GM18907 (cell line): Measurements from ENCODE around the gene CENPM.

Source experiments
- ATAC-seq: cut with Tn5 transposase; IDR thresholded peaks from one replicate; pipeline ENCODE4 v1.9.1; 2021; ENCODE audit warnings: mild to moderate bottlenecking, moderate library complexity; ENCODE audit not compliant: unreplicated experiment

Gene CENPM

GRCh38 chr22:41915035-41915785 is 31.7 kb downstream of the CENPM start, which contains the start of gene SHISA8:
Gene SHISA8, minus strand, starts transcription at chr22:41915074. Its CDS starts 407 bp downstream, at chr22:41914667.
- ATAC-seq = no peak

DNA sequence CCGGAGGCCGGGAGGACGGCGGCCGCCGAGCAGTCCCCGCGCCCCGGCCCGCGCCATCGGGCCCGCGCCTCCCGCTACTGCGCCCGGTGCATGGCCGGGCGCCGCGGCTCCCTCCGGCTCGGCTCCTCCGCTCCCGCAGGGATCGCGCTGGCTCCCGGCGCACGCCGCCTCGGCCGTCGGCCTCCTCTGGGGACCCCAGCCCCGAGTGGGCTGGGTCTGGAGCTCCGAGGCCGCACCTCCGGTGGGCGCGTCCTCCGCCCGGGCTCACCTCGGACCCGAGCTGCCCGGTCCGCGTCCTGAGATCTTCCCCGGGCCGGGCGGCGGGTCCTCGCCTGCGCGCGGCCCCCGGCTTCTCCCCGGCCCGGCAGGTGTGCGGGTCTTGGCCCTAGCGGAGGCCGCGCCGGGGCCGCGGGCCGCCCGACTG is 32.3 kb downstream of the CENPM start:
- no peak for ATAC-seq

DNA sequence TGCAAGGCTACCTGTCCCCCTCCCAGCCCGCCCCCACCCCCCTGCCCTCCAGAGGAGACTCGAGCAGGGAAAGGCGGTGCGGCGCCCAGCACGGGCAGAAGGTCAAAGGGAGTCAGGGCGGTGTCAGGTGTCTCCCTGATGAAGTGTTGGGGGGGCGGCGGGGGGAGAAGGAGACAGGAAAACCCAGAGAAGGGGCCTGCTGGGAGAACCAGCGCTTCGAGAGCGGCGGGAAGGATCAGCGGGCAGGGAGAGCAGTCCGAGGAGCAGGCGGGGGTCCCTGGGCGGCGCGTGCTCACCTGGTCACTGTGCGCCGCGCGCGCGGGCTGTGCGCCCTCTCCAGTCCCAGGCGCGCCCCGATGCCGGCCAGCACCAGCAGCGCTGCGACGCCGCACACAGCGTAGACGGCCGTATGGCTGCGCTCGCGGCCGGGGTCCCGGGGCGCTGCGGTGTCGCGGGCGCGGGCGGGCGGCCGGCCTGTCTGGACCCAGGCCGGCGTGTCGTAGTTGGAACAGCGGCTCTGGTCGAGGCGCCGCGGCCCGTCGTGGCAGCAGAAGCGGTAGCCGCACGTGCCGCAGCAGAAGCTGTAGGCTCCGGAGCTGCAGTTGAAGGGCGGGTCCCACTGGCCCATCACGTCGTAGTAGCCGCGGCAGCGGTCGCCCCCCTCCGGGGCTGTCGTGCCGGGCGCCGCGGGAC is 33.0 kb downstream of the CENPM start:
- no peak for ATAC-seq

DNA sequence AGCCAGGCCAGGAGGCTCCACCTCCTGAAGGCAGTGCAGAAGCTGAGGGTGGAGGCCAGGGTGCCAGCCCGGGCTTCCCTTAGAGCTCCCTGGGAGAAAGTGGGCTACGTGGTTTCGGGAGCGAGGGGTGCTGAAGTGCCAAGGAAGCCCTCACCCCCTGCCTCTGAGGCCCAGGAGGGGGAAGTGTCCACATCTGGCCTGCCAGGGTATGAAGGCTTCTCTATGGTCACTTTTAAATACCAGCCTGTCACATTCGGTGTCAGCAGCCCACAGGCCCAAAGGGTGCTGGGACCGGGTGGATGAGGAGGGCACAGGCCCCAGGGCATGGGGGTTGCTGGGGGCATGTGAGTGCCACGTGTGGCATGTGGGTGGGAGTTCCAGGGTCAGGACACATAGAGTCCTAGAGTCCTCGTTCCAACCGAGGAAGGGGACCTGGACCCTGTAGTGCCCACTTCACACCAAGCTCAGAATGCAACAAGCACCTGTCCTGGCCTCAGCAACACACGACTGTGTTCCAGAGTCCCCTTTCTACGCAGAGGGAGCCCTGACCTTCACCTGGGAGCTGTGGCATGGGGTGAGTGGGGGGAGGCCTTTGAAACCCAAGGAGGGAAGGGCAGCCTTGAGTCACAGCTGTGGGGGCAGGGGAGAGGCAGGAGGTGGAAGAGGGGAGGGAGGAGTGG is 33.8 kb downstream of the CENPM start:
- ATAC-seq = no peak

DNA sequence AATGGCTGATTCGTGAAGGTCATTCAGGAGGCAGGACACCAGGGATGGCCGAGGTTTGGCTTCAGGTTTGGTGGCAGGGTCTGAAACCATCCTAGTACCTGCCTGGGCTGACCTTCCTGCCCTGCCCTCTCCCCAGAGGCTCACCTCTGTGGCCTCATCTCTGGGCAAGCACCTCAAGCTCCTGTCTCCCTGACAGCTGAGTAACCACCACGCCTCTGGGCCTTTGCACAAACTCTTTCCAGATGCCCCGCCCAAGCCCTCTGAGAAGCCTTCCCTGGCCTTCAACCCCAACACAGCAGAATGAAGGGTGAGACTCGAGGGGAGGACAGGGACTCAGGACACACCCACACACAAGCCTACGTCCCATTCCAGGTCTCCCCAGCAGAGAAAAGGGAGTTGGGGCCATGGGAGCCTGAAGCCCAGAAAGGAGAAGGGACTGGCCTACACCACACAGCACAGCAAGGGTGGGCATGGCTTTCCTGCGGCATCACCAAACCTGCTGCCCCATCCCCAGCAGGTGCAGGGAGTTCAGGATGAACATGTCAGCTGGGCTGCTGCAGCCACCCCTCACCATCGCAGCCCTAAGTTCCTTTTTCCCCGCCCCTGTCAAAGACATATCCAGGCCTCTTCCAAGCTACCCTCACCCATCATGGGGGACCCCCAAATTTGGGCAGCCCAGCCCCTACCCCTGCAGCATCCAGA is 34.5 kb downstream of the CENPM start:
- ATAC-seq = no peak

GRCh38 chr22:41911001-41911611 is 35.8 kb downstream of the CENPM start:
- ATAC-seq = no peak

GRCh38 chr22:41910050-41911000 is 36.6 kb downstream of the CENPM start:
- ATAC-seq = no peak

- ATAC-seq = no peak
These were observed 37.5 kb downstream of the CENPM start for GRCh38 chr22:41909310-41910049.

DNA sequence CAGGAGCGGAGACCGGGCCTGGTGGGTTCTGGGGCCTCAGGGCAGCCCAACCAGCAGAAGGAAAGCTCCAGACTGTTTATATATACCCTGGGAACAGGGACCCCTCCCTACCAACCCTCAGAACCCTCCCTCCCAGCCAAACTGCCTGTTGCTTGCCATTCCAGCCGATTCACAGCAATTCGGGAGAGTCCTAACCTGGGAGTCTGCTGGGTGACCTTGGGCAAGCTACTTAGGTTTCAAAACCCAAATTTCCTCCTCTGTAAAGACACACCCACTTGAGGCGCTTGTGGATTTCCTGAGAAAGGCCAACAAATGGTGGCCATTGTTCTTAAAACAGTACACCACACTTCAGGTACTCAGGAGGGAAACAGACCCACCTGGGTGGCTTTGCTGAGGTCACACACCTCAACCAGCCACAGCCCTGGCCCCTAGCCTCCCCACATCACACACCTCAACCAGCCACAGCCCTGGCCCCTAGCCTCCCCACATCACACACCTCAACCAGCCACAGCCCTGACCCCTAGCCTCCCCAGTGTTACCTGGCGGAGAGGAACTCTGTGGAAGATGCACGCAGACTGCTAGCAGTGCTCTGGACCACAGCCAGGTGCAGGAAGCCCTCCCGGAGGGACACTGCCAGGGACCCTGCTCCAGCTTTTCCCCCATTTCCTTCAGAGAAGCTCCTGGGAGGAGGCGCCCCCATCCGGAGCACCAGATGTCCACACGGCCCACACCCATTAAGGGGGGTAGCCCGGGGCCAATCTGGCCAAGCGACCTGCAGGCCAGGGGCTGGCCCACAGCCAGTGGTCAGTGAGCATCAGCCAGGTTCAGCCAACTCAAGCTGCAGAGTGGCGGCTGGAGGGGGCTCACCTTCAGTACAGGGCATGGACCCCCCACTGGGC is 38.3 kb downstream of the CENPM start:
- ATAC-seq = no peak

GRCh38 chr22:41907436-41908401 is 39.2 kb downstream of the CENPM start:
- no peak for ATAC-seq

GRCh38 chr22:41906822-41907221 is 40.1 kb downstream of the CENPM start:
- no peak for ATAC-seq

- no peak for ATAC-seq
These were observed 41.3 kb downstream of the CENPM start for GRCh38 chr22:41905411-41906202.

DNA sequence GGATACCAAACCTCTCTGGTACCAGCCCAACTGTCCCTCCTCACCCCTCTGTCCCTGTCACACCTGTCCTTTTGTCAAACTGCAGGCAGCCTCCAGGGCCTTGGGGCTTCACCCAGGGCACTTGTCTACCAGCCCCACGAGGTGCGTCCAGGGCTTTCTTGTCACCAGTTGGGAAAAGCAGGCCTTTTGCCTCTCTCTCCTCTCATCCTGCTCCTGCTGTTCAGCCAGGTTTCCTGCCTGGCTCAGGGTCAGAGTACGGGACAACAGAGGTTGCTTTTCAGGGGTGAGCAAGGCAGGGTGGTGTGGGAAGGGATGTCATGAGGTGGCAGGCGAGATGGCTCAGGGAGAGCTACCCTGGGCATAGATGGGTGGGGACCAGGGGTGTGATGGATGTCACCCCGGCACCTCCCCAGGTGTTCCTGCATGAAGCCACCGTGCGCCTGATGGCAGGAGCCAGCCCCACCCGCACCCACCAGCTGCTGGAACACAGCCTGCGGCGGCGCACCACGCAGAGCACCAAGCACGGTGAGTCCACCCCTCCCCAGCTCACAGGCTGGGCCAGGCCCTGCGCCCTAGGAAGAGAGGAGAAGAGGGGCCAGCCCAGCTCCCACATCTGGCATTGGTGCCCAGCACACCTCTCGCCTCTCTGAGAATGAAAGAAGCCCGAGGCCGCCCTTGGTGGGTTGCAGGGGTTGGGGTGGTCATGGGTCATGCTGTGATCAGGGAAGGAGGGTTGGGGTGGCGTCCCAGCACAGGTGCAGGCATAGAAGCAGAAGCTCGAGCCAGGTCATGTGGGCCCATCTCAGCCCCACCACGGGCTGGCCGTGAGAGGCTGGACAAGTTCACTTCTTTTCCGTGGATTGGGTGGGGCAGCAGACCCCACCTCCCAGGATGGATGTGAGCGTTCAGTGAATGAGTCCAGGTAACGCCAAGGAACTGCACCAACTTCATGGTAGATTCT is 42.2 kb downstream of the CENPM start:
- ATAC-seq = no peak

DNA sequence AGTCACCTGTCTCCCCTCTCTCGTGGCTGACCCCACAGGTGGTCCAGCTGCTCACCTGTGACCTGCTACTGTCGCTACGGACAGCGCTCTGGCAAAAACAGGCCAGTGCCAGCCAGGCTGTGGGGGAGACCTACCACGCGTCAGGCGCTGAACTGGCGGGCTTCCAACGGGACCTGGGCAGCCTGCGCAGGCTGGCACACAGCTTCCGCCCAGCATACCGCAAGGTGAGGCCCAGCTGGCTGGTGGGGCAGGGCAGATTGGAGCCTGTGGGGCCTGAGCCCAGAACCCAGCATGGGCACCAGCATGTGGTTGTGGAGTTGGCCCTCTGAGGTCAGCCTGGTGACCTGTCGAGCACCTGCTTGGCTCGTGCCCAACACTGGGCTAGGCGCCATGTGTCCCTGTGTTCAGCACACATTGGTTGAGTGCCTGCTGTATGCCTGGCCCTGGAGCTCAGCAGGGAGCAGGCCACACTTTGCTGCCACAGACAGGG is 44.0 kb downstream of the CENPM start:
- ATAC-seq = no peak

DNA sequence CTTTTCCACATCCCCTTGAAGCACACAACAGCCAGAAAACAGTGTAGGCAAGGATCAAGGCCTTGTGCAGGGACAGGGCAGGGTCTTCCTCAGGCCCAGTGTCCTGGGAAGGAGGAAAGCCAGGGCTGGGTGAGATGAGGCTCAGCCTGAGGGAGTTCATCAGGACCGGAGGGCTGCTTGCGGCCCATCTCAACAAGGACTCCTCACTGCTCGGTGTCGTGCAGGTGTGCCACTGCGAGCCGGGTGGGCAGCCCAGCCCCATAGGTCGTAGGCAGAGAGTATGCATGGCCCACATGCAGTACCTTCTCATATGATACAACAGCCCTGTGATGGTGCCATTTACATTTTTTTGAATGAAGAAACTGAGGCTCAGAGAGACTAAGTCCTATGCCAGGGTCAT is 44.9 kb downstream of the CENPM start:
- no peak for ATAC-seq
